NCI-H748 treated with DMSO at 0.1 percent for 48 hours (cell line): ENCODE data around the gene NAT8L.

Experiments
- DNase-seq: peaks from one replicate; lab custom pipeline; 2025; lab: John Stamatoyannopoulos, UW

Gene NAT8L

GRCh38 chr4:2075987-2076907 is 17.1 kb downstream of the NAT8L start:
- DNase-seq = no peak

GRCh38 chr4:2076908-2077536 is 17.9 kb downstream of the NAT8L start:
- DNase-seq = no peak

- DNase-seq = no peak
Measured at GRCh38 chr4:2077537-2078460, 18.7 kb downstream of the NAT8L start.

- DNase-seq = no peak
Measured at GRCh38 chr4:2078584-2078983, 19.5 kb downstream of the NAT8L start.

- DNase-seq = no peak
Measured at GRCh38 chr4:2079006-2079405, 19.9 kb downstream of the NAT8L start.

GRCh38 chr4:2079926-2080325 is 20.8 kb downstream of the NAT8L start:
- DNase-seq = no peak

GRCh38 chr4:2080429-2081300 is 21.5 kb downstream of the NAT8L start:
- no peak for DNase-seq

GRCh38 chr4:2081540-2081939 is 22.4 kb downstream of the NAT8L start:
- no peak for DNase-seq

- DNase-seq = no peak
Measured at GRCh38 chr4:2082118-2082517, 23.0 kb downstream of the NAT8L start.

GRCh38 chr4:2082627-2083026 is 23.5 kb downstream of the NAT8L start:
- no peak for DNase-seq

GRCh38 chr4:2083116-2083825 is 24.1 kb downstream of the NAT8L start:
- no peak for DNase-seq

- no peak for DNase-seq
Measured at GRCh38 chr4:2083826-2084160, 24.7 kb downstream of the NAT8L start.

GRCh38 chr4:2084316-2084715 is 25.2 kb downstream of the NAT8L start:
- DNase-seq = no peak

- no peak for DNase-seq
Measured at GRCh38 chr4:2085496-2085901, 26.4 kb downstream of the NAT8L start.

GRCh38 chr4:2087170-2087569 is 28.0 kb downstream of the NAT8L start:
- no peak for DNase-seq

GRCh38 chr4:2089222-2089621 is 30.1 kb downstream of the NAT8L start:
- DNase-seq = no peak

GRCh38 chr4:2090642-2091041 is 31.5 kb downstream of the NAT8L start:
- no peak for DNase-seq

- DNase-seq = no peak
Measured at GRCh38 chr4:2091990-2092668, 33.0 kb downstream of the NAT8L start.

- no peak for DNase-seq
Measured at GRCh38 chr4:2092669-2093053, 33.5 kb downstream of the NAT8L start.

GRCh38 chr4:2093265-2093664 is 34.1 kb downstream of the NAT8L start:
- DNase-seq = no peak
